HG03095 (cell line): ENCODE data around the gene PRKAA1.
"Not testable (repeated sequence)": the region's sequence is repeated elsewhere in the genome, so short reads cannot be mapped to it uniquely, and the experiment has no call there.

Source experiments
- ATAC-seq: cut with Tn5 transposase; IDR thresholded peaks from one replicate; pipeline ENCODE4 v1.9.1; 2021; ENCODE audit warnings: moderate library complexity; ENCODE audit not compliant: unreplicated experiment

Gene PRKAA1

GRCh38 chr5:40826489-40827187, 28.5 kb upstream of the PRKAA1 start:
- ATAC-seq = no peak

- not testable (repeated sequence) for ATAC-seq
Observed at GRCh38 chr5:40825461-40826043, 27.4 kb upstream of the PRKAA1 start.

GRCh38 chr5:40823459-40823858, 25.3 kb upstream of the PRKAA1 start:
- no peak for ATAC-seq

- no peak for ATAC-seq
Observed at GRCh38 chr5:40813698-40814281, 15.6 kb upstream of the PRKAA1 start.

GRCh38 chr5:40812125-40812524, 14.0 kb upstream of the PRKAA1 start:
- ATAC-seq = no peak

GRCh38 chr5:40801771-40802562, 3.8 kb upstream of the PRKAA1 start:
- ATAC-seq = no peak

- ATAC-seq = no peak
Observed at GRCh38 chr5:40799258-40799657, 1.1 kb upstream of the PRKAA1 start.

- ATAC-seq = no peak
Observed at GRCh38 chr5:40798801-40799210, 632 bp upstream of the PRKAA1 start.

GRCh38 chr5:40797273-40798011, 732 bp downstream of the PRKAA1 start:
- peak; percentile 38 for ATAC-seq

- ATAC-seq = no peak
Observed at GRCh38 chr5:40796487-40796889, 1.7 kb downstream of the PRKAA1 start.

- ATAC-seq = not testable (repeated sequence)
Observed at GRCh38 chr5:40794877-40795276, 3.3 kb downstream of the PRKAA1 start.

GRCh38 chr5:40794340-40794739, 3.8 kb downstream of the PRKAA1 start:
- not testable (repeated sequence) for ATAC-seq

GRCh38 chr5:40792691-40793090, 5.5 kb downstream of the PRKAA1 start:
- ATAC-seq = not testable (repeated sequence)

- no peak for ATAC-seq
Observed at GRCh38 chr5:40791715-40792139, 6.4 kb downstream of the PRKAA1 start.

- no peak for ATAC-seq
Observed at GRCh38 chr5:40790947-40791593, 7.1 kb downstream of the PRKAA1 start.

GRCh38 chr5:40788941-40789340, 9.2 kb downstream of the PRKAA1 start:
- not testable (repeated sequence) for ATAC-seq

- ATAC-seq = no peak
Observed at GRCh38 chr5:40787986-40788385, 10.2 kb downstream of the PRKAA1 start.

- ATAC-seq = not testable (repeated sequence)
Observed at GRCh38 chr5:40786664-40787063, 11.5 kb downstream of the PRKAA1 start.

GRCh38 chr5:40784916-40785315, 13.3 kb downstream of the PRKAA1 start:
- ATAC-seq = no peak

GRCh38 chr5:40784027-40784653, 14.0 kb downstream of the PRKAA1 start:
- no peak for ATAC-seq
